ENCODE data around the gene NOD1.

Gene NOD1

GRCh38 chr7:30403477-30403876 is 75.1 kb downstream of the NOD1 start:
- H3K27ac ChIP-seq (ENCODE audit: low read length), result no peak overlapping the region
- H3K9me3 ChIP-seq (ENCODE audit: insufficient read depth, low read length), result no peaks in the 10 kb centered on the region
- no peak for TF ChIP-seq EZH2phosphoT487 (IDR thresholded peaks at IDR 0.05; ENCODE audit: low read depth)
- TF ChIP-seq CTCF (IDR thresholded peaks at IDR 0.05; ENCODE audit: low read depth, low read length), result no peak
- no peaks in the 10 kb centered on the region for H4K20me1 ChIP-seq (ENCODE audit: insufficient read depth, low read length)
- H3K4me1 ChIP-seq (ENCODE audit: low read length), result no peaks in the 10 kb centered on the region
- no peak overlapping the region for H2AFZ ChIP-seq (ENCODE audit: low read depth, low read length)
- H3K36me3 ChIP-seq (replicated peaks; ENCODE audit: low read depth, low read length), result peaks cover 4% of the 10 kb centered on the region
- no peak overlapping the region for H3K4me3 ChIP-seq (ENCODE audit: low read length)
- H3K79me2 ChIP-seq (ENCODE audit: low read length), result no peaks in the 10 kb centered on the region
- H3K27me3 ChIP-seq (ENCODE audit: low read depth, low read length), result no peaks in the 10 kb centered on the region
- H3K9ac ChIP-seq (ENCODE audit: low read length), result no peak overlapping the region
- H3K4me2 ChIP-seq (ENCODE audit: low read length), result no peak overlapping the region

- no peaks in the 10 kb centered on the region for H4K20me1 ChIP-seq (ENCODE audit: insufficient read depth, low read length)
- H3K9me3 ChIP-seq (ENCODE audit: insufficient read depth, low read length), result no peaks in the 10 kb centered on the region
- TF ChIP-seq EZH2phosphoT487 (IDR thresholded peaks at IDR 0.05; ENCODE audit: low read depth) (no peak), CTCF (IDR thresholded peaks at IDR 0.05; ENCODE audit: low read depth, low read length) (peak; percentile 30)
These were observed 82.2 kb downstream of the NOD1 start for GRCh38 chr7:30396389-30396788.

GRCh38 chr7:30395676-30396075 is 82.9 kb downstream of the NOD1 start:
- Histone ChIP-seq H3K9me3 (ENCODE audit: insufficient read depth, low read length) (no peaks in the 10 kb centered on the region), H3K36me3 (replicated peaks; ENCODE audit: low read depth, low read length) (no peaks in the 10 kb centered on the region), H3K27me3 (ENCODE audit: low read depth, low read length) (no peaks in the 10 kb centered on the region), H3K9ac (ENCODE audit: low read length) (no peak overlapping the region), H3K79me2 (ENCODE audit: low read length) (no peaks in the 10 kb centered on the region), H3K4me1 (ENCODE audit: low read length) (no peaks in the 10 kb centered on the region), H3K4me3 (ENCODE audit: low read length) (no peak overlapping the region), H4K20me1 (ENCODE audit: insufficient read depth, low read length) (no peaks in the 10 kb centered on the region), H2AFZ (ENCODE audit: low read depth, low read length) (no peak overlapping the region), H3K4me2 (ENCODE audit: low read length) (no peak overlapping the region), H3K27ac (ENCODE audit: low read length) (no peak overlapping the region)
- TF ChIP-seq EZH2phosphoT487 (IDR thresholded peaks at IDR 0.05; ENCODE audit: low read depth) (no peak), CTCF (IDR thresholded peaks at IDR 0.05; ENCODE audit: low read depth, low read length) (no peak)

More at GRCh38 chr7:30396389-30396788, 82.2 kb downstream of the NOD1 start:
- Histone ChIP-seq H3K27ac (ENCODE audit: low read length) (no peak overlapping the region), H3K4me3 (ENCODE audit: low read length) (no peak overlapping the region), H3K36me3 (replicated peaks; ENCODE audit: low read depth, low read length) (no peaks in the 10 kb centered on the region), H2AFZ (ENCODE audit: low read depth, low read length) (no peak overlapping the region), H3K4me1 (ENCODE audit: low read length) (no peaks in the 10 kb centered on the region), H3K9ac (ENCODE audit: low read length) (no peak overlapping the region), H3K79me2 (ENCODE audit: low read length) (no peaks in the 10 kb centered on the region), H3K27me3 (ENCODE audit: low read depth, low read length) (no peaks in the 10 kb centered on the region), H3K4me2 (ENCODE audit: low read length) (no peak overlapping the region)

GRCh38 chr7:30391806-30392205 is 86.8 kb downstream of the NOD1 start:
- H3K4me1 ChIP-seq (ENCODE audit: low read length), result no peaks in the 10 kb centered on the region
- H2AFZ ChIP-seq (ENCODE audit: low read depth, low read length), result no peak overlapping the region

More at GRCh38 chr7:30391806-30392205, 86.8 kb downstream of the NOD1 start:
- no peak overlapping the region for H3K27ac ChIP-seq (ENCODE audit: low read length)
- H3K27me3 ChIP-seq (ENCODE audit: low read depth, low read length), result no peaks in the 10 kb centered on the region
- no peaks in the 10 kb centered on the region for H3K79me2 ChIP-seq (ENCODE audit: low read length)
- no peaks in the 10 kb centered on the region for H4K20me1 ChIP-seq (ENCODE audit: insufficient read depth, low read length)
- no peak overlapping the region for H3K4me3 ChIP-seq (ENCODE audit: low read length)
- H3K4me2 ChIP-seq (ENCODE audit: low read length), result no peak overlapping the region
- H3K9me3 ChIP-seq (ENCODE audit: insufficient read depth, low read length), result no peaks in the 10 kb centered on the region
- H3K36me3 ChIP-seq (replicated peaks; ENCODE audit: low read depth, low read length), result no peaks in the 10 kb centered on the region
- TF ChIP-seq CTCF (IDR thresholded peaks at IDR 0.05; ENCODE audit: low read depth, low read length) (no peak), EZH2phosphoT487 (IDR thresholded peaks at IDR 0.05; ENCODE audit: low read depth) (no peak)
- H3K9ac ChIP-seq (ENCODE audit: low read length), result no peak overlapping the region
